VCaP (cell line): Measurements from ENCODE around the gene DSC3.
"Not testable (repeated sequence)": the region's sequence is repeated elsewhere in the genome, so short reads cannot be mapped to it uniquely, and the experiment has no call there.

ENCODE experiments used
- H3K27ac ChIP-seq: fragments of 450-650 bp; 2 replicates; pipeline ENCODE4 v1.5.1; 2017
- TF ChIP-seq, protein P1 (sequence below): fragments of 450-650 bp; conservative IDR thresholded peaks from 2 replicates; pipeline ENCODE4 v1.5.1; 2017; ENCODE audit warnings: mild to moderate bottlenecking, moderate library complexity

The DSC3 gene

DNA sequence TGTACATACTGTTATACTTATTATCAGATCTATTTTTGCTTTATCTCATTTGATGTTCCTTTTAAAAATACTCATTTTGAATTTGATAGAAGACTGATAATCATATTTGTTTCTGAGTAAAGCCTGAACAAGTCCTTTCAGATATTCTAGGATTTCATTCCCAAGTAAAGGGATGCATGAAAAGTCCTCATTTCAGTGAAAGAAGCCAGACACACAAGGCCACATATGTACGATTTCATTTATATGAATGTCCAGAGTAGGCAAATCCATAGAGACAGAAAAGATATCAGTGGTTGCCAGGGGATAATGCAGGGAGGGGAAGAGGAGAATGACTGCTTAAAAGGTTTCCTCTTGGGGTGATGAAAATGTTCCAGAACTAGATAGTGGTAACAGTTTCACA lies 53.4 kb downstream of the DSC3 start:
- peak overlapping the region; percentile 42 for H3K27ac ChIP-seq
- TF ChIP-seq, protein P1, sequence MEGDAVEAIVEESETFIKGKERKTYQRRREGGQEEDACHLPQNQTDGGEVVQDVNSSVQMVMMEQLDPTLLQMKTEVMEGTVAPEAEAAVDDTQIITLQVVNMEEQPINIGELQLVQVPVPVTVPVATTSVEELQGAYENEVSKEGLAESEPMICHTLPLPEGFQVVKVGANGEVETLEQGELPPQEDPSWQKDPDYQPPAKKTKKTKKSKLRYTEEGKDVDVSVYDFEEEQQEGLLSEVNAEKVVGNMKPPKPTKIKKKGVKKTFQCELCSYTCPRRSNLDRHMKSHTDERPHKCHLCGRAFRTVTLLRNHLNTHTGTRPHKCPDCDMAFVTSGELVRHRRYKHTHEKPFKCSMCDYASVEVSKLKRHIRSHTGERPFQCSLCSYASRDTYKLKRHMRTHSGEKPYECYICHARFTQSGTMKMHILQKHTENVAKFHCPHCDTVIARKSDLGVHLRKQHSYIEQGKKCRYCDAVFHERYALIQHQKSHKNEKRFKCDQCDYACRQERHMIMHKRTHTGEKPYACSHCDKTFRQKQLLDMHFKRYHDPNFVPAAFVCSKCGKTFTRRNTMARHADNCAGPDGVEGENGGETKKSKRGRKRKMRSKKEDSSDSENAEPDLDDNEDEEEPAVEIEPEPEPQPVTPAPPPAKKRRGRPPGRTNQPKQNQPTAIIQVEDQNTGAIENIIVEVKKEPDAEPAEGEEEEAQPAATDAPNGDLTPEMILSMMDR: no peak

DNA sequence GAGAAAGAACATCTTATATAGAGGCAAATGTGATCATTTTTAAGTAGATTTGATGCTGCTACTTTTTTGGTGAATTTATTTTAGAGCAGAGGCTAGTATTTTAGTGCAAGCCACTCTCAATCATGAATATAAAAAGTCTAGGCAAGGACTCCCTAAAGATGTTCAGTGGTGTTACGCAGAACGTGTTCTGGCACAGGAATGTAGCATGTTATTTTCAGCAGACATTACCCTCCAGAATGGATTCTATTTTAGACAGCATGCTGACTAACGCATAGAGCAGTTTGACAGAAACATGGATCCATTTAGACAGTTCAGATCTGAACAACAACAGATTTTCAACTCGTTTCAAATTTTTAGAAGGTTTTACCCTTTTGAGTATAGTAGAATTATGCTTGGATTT lies 54.1 kb downstream of the DSC3 start:
- H3K27ac ChIP-seq: no peak overlapping the region
- TF ChIP-seq, protein P1: no peak

DNA sequence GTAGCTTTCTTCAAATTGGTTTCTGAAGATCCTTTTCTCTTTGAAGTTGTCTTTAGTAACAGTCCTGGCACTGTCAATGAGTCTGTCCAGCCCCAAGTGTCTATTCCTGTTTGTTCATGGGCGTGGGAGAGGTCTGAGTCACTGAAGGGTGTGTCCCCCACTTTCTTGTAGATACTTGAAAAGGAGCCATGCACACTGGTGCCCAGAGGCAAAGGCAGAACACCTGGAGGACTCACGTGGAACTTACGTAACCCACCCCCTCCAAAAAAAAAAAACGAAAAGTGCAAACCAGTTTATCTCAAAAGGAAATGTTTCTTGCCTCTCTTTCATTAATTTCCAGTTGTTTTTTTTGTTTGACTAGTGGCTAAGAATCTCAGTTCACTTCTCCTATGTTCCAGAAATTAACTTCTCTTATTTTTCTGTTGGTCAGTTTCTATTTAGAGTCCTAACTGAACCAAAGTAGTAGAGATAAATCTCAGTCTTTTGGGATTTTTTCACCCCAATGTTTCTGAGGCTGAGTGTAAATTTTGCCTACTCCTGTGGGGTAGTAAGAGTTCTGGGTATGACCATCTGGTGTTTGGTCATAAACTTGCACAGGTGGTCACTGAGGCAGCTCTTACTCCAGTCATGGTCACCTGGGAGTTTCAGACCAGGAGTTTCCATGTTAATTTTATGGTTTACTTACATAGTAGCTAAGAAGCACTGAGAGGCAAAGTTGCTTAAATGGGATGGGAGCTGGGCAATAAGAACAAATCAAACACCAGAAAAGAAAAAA lies 54.9 kb downstream of the DSC3 start:
- H3K27ac ChIP-seq: no peak overlapping the region

DNA sequence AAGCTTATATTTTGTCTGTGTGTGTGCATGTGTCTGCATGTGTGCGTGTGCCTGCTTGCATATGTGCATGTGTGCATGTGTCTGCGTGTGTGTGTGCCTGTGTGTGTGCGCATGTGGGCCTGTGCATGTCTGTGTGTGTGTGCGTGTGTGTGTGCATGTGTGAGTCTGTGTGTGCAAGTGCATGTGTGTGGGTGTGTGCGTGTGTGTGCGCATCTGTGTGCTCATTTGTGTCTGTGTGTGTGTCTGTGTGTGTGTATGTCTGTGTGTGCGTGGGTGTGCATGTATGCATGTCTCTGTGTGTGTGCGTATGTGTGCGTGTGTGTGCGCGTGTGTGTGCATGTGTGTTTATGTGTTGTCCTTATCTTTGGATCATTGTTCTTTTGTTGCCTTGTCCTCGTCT lies 56.8 kb downstream of the DSC3 start:
- TF ChIP-seq, protein P1: no peak
- H3K27ac ChIP-seq: no peak overlapping the region

More for the DNA sequence above, 54.9 kb downstream of the DSC3 start:
- TF ChIP-seq, protein P1: no peak

DNA sequence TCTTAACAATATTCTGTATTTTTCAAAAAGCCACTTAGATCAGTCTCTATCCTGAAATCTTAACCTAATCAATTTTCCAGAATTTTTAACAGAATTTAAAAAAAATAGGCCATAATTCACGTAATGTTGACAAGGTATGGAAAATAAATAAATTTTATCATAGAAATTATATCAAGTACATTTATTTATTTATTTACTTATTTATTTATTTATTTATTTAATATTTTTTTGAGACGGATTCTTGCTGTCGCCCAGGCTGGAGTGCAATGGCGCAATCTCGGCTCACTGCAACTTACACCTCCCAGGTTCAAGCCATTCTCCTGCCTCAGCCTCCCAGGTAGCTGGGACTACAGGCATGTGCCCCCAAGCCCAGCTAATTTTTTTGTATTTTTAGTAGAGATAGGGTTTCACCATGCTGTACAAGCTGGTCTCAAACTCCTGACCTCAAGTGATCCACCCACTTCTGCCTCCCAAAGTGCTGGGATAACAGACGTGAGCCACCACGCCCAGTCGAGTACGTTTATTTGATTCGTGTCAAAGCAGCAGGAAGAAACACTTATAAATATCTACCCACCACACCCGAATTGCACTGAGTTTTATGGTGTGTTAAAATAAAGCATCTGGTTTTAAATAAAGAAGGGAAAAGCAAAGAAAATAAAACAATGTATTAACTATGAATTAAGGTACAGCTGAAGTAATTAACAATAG lies 60.1 kb downstream of the DSC3 start:
- TF ChIP-seq, protein P1: no peak
- H3K27ac ChIP-seq: no peak overlapping the region

DNA sequence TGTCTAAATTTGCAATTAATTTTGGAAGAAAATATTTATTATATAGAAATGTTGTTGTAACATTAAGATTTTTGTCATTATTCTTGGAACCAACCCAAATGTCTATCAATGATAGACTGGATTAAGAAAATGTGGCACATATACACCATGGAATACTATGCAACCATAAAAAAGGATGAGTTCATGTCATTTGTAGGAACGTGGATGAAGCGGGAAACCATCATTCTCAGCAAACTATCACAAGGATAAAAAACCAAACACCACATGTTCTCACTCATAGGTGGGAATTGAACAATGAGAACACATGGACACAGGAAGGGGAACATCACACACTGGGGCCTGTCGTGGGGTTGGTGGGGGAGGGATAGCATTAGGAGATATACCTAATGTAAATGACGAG lies 64.5 kb downstream of the DSC3 start:
- H3K27ac ChIP-seq: not testable (repeated sequence)

DNA sequence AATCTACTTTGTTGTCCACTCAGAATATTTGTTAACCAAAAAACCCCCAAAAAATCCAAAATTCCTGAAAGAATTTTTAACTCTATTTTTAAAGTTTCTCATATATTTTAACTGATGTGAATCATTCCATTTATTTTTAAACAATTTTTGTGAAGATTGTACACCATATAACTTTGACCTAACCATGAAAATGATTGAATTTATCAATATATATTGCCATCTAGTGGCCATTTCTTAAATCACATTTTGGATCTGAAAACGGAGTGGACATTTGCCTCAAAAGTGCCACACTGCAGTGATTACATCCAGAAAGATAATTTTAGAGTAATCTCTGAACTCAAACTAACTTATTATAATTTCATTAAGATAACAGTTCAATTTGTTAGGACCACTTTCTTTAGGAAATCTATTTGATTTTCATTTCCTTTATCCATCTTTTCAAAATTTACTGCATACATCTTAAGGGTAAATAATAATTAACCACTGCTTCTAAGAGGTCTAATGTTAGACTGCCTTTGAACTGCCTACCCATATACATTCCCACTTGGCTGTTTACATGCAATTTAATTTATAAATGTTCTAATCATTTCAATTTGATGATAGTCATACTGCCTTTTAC lies 71.1 kb downstream of the DSC3 start:
- no peak overlapping the region for H3K27ac ChIP-seq
- TF ChIP-seq, protein P1: peak; percentile 74
